ENCODE measurements around the gene NKG7. TPM values are rescaled to one million over a fixed set of nuclear protein-coding genes. Genes with fewer than 3 reads are reported as not detected.

NKG7 gene
- total and polyA plus RNA-seq, 2 of the 13 experiments (the other 11 are each of a cell fraction or from before 2014, with no cell fraction given) = 0.40 TPM; not detected in 1

DNA sequence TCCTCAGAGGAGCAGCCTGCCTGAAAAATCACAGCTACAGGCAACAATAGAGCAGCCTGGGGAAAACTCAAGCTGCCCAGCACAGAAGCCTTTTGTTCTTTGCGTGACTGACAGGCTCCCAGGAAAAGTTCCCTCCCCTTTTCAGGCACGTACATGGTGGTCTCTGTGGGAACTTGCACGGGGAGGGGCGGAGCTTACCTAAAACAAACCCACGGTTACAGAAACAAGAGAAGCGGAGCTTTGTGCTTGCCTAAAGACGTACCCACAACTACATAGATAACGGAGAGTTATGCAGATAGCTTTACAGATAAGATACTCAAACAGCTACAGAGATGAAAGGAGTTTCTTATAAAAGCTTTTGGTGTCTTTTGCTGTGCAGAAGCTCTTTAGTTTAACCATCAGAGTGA lies 17.7 kb downstream of the NKG7 start (continued):
- TF ChIP-seq, protein P1, sequence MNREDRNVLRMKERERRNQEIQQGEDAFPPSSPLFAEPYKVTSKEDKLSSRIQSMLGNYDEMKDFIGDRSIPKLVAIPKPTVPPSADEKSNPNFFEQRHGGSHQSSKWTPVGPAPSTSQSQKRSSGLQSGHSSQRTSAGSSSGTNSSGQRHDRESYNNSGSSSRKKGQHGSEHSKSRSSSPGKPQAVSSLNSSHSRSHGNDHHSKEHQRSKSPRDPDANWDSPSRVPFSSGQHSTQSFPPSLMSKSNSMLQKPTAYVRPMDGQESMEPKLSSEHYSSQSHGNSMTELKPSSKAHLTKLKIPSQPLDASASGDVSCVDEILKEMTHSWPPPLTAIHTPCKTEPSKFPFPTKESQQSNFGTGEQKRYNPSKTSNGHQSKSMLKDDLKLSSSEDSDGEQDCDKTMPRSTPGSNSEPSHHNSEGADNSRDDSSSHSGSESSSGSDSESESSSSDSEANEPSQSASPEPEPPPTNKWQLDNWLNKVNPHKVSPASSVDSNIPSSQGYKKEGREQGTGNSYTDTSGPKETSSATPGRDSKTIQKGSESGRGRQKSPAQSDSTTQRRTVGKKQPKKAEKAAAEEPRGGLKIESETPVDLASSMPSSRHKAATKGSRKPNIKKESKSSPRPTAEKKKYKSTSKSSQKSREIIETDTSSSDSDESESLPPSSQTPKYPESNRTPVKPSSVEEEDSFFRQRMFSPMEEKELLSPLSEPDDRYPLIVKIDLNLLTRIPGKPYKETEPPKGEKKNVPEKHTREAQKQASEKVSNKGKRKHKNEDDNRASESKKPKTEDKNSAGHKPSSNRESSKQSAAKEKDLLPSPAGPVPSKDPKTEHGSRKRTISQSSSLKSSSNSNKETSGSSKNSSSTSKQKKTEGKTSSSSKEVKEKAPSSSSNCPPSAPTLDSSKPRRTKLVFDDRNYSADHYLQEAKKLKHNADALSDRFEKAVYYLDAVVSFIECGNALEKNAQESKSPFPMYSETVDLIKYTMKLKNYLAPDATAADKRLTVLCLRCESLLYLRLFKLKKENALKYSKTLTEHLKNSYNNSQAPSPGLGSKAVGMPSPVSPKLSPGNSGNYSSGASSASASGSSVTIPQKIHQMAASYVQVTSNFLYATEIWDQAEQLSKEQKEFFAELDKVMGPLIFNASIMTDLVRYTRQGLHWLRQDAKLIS (CRISPR knock-in tag; IDR thresholded peaks at IDR 0.05) = no peak
- no peak for TF ChIP-seq ZNF563 (CRISPR knock-in tag; IDR thresholded peaks at IDR 0.05)
- no peak for TF ChIP-seq ZNF720 (CRISPR knock-in tag; IDR thresholded peaks at IDR 0.05)
- no peak for TF ChIP-seq ZNF280B (CRISPR knock-in tag; IDR thresholded peaks at IDR 0.05; ENCODE audit: borderline replicate concordance)
- TF ChIP-seq CREM (IDR thresholded peaks at IDR 0.05) = peak; percentile 89
- TF ChIP-seq CREM (CRISPR knock-in tag; IDR thresholded peaks at IDR 0.05) = no peak
- TF ChIP-seq ZNF207 (IDR thresholded peaks at IDR 0.05; ENCODE audit: borderline replicate concordance) = no peak
- TF ChIP-seq ZNF17 (CRISPR knock-in tag; IDR thresholded peaks at IDR 0.05) = no peak
- TF ChIP-seq, protein P2, sequence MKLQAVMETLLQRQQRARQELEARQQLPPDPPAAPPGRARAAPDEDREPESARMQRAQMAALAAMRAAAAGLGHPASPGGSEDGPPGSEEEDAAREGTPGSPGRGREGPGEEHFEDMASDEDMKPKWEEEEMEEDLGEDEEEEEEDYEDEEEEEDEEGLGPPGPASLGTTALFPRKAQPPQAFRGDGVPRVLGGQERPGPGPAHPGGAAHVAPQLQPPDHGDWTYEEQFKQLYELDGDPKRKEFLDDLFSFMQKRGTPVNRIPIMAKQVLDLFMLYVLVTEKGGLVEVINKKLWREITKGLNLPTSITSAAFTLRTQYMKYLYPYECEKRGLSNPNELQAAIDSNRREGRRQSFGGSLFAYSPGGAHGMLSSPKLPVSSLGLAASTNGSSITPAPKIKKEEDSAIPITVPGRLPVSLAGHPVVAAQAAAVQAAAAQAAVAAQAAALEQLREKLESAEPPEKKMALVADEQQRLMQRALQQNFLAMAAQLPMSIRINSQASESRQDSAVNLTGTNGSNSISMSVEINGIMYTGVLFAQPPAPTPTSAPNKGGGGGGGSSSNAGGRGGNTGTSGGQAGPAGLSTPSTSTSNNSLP (IDR thresholded peaks at IDR 0.05; ENCODE audit: low read depth, low read length) = no peak
- no peak for TF ChIP-seq FOSL1 (CRISPR knock-in tag; IDR thresholded peaks at IDR 0.05; ENCODE audit: borderline replicate concordance)
- TF ChIP-seq ZSCAN12 (CRISPR knock-in tag; IDR thresholded peaks at IDR 0.05) = no peak
- TF ChIP-seq CEBPB (IDR thresholded peaks at IDR 0.05; ENCODE audit: borderline replicate concordance, low read depth, low read length) = no peak
- no peak for TF ChIP-seq ZNF234 (CRISPR knock-in tag; conservative IDR thresholded peaks at IDR 0.05)
- no peak for TF ChIP-seq TOPORS (CRISPR knock-in tag; IDR thresholded peaks at IDR 0.05)
- TF ChIP-seq, protein P3, sequence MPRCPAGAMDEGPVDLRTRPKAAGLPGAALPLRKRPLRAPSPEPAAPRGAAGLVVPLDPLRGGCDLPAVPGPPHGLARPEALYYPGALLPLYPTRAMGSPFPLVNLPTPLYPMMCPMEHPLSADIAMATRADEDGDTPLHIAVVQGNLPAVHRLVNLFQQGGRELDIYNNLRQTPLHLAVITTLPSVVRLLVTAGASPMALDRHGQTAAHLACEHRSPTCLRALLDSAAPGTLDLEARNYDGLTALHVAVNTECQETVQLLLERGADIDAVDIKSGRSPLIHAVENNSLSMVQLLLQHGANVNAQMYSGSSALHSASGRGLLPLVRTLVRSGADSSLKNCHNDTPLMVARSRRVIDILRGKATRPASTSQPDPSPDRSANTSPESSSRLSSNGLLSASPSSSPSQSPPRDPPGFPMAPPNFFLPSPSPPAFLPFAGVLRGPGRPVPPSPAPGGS (CRISPR knock-in tag; IDR thresholded peaks at IDR 0.05) = no peak
- TF ChIP-seq ZMAT3 (CRISPR knock-in tag; conservative IDR thresholded peaks at IDR 0.05) = no peak
- peak; percentile 94 for TF ChIP-seq NCOA2 (CRISPR knock-in tag; IDR thresholded peaks at IDR 0.05)
- peak; percentile 33; the same call in 1 of the 2 replicates for TF ChIP-seq HNF4G (IDR thresholded peaks at IDR 0.05; ENCODE audit: borderline replicate concordance, low read depth, low read length)
- TF ChIP-seq HNF4G (CRISPR knock-in tag; IDR thresholded peaks at IDR 0.05; ENCODE audit: borderline replicate concordance, low read depth) = no peak
- TF ChIP-seq ATF6 (CRISPR knock-in tag; conservative IDR thresholded peaks at IDR 0.05) = no peak
- TF ChIP-seq ZNF576 (CRISPR knock-in tag; IDR thresholded peaks at IDR 0.05) = no peak

All from HepG2 (cell line).